AG09309 (cell line): ENCODE results near the gene PLAGL1.
"Not testable (repeated sequence)": the region's sequence is repeated elsewhere in the genome, so short reads cannot be mapped to it uniquely, and the experiment has no call there.

Experiments
- DNase-seq: peaks from one replicate; pipeline ENCODE4 v3.0.0-alpha.2; 2010; ENCODE audit warnings: low read depth
- H3K4me3 ChIP-seq: 2 replicates; pipeline ENCODE4 v1.5.1; 2011; ENCODE audit warnings: mild to moderate bottlenecking, low read depth, low read length, moderate library complexity; ENCODE audit not compliant: control insufficient read depth
- CTCF ChIP-seq: IDR thresholded peaks from 2 replicates; pipeline ENCODE4 v1.5.1; 2011; ENCODE audit warnings: mild to moderate bottlenecking, low read depth, low read length, inconsistent platforms; ENCODE audit not compliant: insufficient read depth, control insufficient read depth; ENCODE audit errors: missing control alignments

Gene PLAGL1

GRCh38 chr6:143928853-143929252 lies 79.2 kb downstream of the PLAGL1 start:
- no peak for TF ChIP-seq CTCF
- no peak overlapping the region for H3K4me3 ChIP-seq
- DNase-seq: no peak

- DNase-seq: not testable (repeated sequence)
These were observed 91.0 kb downstream of the PLAGL1 start for GRCh38 chr6:143917026-143917425.

GRCh38 chr6:143912671-143913070 lies 95.4 kb downstream of the PLAGL1 start:
- no peak overlapping the region for H3K4me3 ChIP-seq
- no peak for TF ChIP-seq CTCF
- DNase-seq: no peak

More at GRCh38 chr6:143917026-143917425, 91.0 kb downstream of the PLAGL1 start:
- H3K4me3 ChIP-seq: not testable (repeated sequence)

- no peak for TF ChIP-seq CTCF
- no peak for DNase-seq
- no peak overlapping the region for H3K4me3 ChIP-seq
These were observed 97.0 kb downstream of the PLAGL1 start for GRCh38 chr6:143911028-143911427.

GRCh38 chr6:143902827-143903226 lies 105.2 kb downstream of the PLAGL1 start:
- TF ChIP-seq CTCF: no peak
- H3K4me3 ChIP-seq: no peak overlapping the region
- DNase-seq: no peak

GRCh38 chr6:143901885-143902750 lies 105.9 kb downstream of the PLAGL1 start:
- H3K4me3 ChIP-seq: no peak overlapping the region
- no peak for TF ChIP-seq CTCF
- DNase-seq: peak; percentile 17

- TF ChIP-seq CTCF: no peak
- no peak overlapping the region for H3K4me3 ChIP-seq
- DNase-seq: no peak
These were observed 107.7 kb downstream of the PLAGL1 start for GRCh38 chr6:143900358-143900757.
